Activated CD4-positive, alpha-beta T cell treated with anti-CD3 and anti-CD28 coated beads for 4 hours (primary cell): ENCODE measurements around the gene ABL1.

ENCODE experiments used
- DNase-seq, 2 donors: peaks; one replicate each; pipeline ENCODE4 v3.0.0-alpha.2; 2020

Gene ABL1

GRCh38 chr9:130854092-130854491 is 19.0 kb downstream of the ABL1 start:
- DNase-seq: no peak

DNA sequence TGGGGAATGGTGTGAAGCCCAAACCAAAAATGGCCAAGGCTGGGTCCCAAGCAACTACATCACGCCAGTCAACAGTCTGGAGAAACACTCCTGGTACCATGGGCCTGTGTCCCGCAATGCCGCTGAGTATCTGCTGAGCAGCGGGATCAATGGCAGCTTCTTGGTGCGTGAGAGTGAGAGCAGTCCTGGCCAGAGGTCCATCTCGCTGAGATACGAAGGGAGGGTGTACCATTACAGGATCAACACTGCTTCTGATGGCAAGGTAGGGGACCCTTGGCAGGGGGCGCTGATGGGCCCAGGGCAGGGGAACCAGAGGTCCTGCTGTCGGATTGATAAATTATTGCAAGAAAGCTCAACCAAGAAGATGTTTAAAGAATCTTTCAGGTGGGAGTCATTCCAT is 19.8 kb downstream of the ABL1 start:
- no peak for DNase-seq

DNA sequence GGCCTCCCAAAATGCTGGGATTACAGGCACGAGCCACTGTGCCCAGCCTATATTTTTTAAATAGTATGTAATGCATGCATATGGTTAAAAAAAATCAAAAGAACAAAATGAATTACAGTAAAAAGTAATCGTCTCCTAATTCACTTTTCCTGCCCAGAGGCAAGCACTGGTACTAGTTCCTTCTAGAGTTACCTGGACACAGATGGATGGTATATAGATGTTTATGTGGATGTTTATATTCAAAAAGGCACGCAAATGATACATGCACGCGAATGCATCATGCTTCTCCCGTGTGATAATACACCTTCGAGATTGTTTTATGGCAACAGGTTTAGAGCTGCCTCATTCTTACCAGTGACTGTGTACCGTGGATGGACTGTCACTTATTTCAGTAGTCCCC is 21.4 kb downstream of the ABL1 start:
- no peak for DNase-seq

DNA sequence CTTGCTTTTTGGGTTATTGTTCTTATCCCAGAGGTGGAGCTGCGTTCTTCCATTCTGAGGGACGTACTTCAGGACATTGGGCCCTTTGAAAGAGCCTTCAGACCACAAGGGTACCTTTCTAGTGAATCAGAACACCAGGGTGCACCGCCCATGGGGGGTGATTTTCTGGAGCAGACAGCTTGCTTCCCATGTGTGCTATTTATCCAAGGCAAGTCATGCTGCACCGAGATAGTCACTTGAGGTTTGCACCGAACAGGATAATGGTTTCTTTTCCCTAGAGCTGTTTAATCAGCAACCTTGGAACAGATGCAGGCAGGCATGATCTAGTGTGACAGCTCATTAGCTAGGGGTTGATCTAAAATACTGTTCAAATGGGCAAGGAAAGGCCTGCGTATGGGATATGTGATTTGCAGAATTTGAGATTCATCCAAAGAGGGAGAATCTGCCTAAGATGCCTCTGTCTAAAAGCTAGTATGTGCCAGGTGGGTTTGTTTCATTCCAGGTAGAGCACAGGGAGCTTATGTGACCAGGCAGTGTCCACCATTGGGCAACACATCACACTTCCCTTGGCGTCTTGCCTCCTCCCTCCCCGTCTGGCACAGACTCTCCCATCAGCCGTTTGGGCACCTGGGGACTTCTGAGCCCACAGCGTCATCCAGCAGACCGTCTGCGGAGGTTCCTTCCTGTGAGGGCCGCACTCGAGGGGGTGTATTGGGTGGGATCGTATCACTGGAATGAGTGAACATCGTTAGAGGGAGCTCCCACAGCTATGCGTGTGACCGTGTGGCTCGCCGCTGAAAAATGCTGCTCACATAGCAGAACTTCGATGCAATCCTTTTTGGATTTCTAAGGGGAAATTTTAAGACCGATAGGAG is 23.0 kb downstream of the ABL1 start:
- no peak for DNase-seq

DNA sequence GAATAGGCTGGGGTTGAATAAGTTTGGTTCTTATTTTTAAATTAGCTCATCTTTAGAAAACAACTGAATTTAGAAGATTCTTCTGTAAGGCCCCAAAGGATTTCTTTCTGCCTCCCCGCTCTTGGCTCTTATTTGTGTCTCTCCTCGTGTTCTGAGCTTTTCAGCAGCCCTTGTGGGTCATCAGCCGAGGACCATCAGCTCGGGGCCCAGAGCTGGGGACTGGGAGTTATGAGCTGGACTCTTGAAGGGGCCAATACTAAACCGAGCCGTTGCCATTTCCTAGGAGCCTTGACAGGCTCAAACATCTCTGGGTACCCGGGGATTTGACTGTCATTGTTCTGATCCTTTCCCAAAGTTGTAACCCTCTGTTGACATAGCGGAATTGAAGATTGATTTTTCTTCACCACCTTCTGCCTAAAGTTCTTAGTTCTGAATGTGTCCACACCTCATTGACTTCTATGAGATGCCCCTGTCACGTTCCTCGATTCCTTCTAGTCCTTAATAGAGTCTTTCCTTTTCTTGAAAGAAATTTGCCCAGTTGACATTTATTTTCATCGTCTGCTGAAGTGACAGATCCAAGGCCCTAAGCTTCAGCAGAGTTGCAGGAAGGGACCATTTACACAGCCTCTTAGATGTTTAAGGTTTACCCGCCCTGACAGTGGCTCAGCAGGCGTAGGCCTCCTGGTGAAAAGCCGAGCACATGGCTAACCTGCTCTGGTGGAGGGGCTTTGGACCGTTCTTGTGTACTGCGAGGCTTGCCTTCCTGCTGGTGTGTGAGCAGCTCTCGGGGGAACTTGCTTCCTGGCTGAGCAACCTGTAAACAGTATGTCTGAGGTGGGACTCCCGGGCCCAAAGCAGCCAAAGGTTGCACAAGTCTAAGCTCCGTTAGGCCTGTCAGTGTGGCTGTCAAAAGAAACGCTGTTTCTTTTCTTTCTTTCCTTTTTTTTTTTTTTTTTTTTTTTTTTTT is 24.0 kb downstream of the ABL1 start:
- DNase-seq: no peak

DNA sequence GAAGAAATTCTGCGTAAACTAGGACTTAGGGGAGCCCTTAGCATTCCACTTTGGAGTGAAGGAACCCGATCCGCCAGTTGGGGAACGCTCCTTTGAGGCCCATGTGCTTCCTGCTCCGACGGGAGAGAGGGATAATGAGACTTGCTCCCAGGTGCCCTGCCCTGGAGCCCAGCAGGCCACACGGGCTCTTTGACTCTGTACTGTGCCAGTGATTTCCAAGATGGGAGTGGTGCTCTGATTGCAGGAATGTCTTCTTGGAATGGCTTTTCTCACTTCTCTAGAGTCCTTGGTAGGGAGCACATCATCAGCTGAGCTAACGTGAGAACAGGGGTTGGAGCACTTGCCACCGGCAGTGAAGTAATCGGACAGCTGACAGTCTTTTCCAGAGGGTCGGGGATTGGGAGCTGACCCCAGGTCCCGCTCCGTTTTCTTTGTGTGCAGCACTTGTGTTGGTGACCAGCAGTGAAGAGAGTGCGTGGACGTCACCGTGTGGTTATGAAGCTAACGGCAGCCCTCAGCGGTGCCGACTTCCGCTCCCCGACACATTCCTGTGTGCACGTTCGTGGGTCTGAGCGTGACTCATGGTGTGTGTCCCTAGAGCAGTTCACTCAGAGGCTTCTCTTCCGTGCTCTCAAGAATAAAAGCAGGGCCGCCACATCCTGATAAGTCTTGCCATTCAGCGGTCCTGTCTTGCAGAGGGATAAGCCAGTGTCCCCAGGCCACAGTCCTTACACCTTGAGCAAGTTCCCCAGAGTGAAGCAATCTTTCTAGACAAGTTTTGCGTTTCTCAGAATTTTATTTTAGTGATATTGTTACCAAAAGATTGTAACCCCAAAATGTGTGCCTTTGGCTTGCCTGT is 25.6 kb downstream of the ABL1 start:
- DNase-seq: no peak

- DNase-seq: no peak
These were observed 26.5 kb downstream of the ABL1 start for GRCh38 chr9:130861372-130862180.

GRCh38 chr9:130862217-130862616 is 27.2 kb downstream of the ABL1 start:
- no peak for DNase-seq

DNA sequence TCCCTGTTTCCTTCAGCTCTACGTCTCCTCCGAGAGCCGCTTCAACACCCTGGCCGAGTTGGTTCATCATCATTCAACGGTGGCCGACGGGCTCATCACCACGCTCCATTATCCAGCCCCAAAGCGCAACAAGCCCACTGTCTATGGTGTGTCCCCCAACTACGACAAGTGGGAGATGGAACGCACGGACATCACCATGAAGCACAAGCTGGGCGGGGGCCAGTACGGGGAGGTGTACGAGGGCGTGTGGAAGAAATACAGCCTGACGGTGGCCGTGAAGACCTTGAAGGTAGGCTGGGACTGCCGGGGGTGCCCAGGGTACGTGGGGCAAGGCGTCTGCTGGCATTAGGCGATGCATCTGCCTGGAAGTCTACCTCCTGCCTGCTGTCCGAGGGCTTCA is 27.7 kb downstream of the ABL1 start:
- no peak for DNase-seq

- DNase-seq: no peak
These were observed 29.5 kb downstream of the ABL1 start for GRCh38 chr9:130864541-130864940.

- no peak for DNase-seq
These were observed 30.9 kb downstream of the ABL1 start for GRCh38 chr9:130865921-130866320.

- peak; percentile 30 to 54 for DNase-seq
These were observed 31.5 kb downstream of the ABL1 start for GRCh38 chr9:130866474-130866965.

- DNase-seq: no peak
These were observed 32.5 kb downstream of the ABL1 start for GRCh38 chr9:130867556-130867955.

DNA sequence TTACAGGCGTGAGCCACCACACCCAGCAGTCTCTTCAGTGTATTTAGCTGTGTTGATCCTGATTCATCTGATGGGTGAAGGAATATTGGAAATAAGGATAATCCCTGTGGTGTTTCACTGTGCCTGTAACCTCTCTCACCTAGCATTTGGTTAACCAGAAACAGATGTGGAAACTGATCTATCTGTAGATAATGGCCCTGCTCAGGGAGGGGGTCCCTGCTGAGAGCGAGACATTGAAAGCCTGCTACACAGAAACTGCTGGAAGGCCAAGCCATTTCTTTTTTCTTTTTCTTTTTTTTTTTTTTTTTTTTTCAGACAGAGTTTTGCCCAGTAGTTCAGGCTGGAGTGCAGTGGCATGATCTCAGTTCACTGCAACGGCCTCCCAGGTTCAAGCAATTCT is 33.2 kb downstream of the ABL1 start:
- DNase-seq: no peak

GRCh38 chr9:130869250-130869649 is 34.2 kb downstream of the ABL1 start:
- no peak for DNase-seq

GRCh38 chr9:130870491-130871381 is 35.7 kb downstream of the ABL1 start:
- no peak for DNase-seq

DNA sequence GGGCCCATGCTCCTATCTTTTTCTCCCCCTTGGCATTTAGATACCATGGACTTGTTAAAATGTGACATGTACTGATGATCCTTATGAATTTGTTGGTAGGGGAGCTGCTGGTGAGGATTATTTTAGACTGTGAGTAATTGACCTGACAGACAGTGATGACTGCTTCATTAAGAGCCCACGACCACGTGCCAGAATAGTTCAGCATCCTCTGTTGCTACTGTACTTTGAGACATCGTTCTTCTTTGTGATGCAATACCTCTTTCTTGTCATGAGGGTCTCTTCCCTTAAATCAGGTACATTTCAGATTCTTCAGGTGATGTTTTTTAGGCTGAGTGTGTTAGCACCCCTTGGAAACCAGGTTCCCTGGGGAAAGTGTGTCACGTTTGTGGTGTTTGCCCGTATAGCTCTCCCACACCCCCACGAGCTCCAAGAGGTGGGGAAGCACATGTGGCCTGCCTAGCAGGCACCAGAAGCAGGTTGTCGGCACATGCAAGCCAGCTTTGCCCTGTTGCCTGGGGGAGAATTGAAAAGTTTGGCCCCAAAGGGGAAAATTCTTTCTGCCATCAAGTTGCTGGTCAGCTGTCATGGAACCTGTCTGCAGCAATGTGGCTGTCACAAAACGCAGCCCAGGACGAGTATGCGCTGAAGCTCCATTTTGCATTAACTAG is 36.5 kb downstream of the ABL1 start:
- no peak for DNase-seq

- DNase-seq: no peak
These were observed 37.0 kb downstream of the ABL1 start for GRCh38 chr9:130872093-130872492.

DNA sequence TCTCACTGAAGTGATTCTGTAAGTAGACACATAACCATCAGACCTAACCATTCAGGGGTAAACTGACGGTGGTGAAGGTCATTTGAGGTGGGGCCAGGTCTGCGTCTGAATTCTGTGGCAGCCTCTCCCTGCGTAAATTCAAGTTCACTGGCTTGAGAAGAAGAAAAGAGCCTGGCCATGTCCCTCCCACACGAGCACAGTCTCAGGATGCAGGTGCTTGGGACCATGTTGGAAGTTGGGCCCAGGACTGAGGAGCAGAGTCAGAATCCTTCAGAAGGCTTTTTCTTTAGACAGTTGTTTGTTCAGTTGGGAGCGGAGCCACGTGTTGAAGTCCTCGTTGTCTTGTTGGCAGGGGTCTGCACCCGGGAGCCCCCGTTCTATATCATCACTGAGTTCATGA is 37.5 kb downstream of the ABL1 start:
- DNase-seq: no peak

DNA sequence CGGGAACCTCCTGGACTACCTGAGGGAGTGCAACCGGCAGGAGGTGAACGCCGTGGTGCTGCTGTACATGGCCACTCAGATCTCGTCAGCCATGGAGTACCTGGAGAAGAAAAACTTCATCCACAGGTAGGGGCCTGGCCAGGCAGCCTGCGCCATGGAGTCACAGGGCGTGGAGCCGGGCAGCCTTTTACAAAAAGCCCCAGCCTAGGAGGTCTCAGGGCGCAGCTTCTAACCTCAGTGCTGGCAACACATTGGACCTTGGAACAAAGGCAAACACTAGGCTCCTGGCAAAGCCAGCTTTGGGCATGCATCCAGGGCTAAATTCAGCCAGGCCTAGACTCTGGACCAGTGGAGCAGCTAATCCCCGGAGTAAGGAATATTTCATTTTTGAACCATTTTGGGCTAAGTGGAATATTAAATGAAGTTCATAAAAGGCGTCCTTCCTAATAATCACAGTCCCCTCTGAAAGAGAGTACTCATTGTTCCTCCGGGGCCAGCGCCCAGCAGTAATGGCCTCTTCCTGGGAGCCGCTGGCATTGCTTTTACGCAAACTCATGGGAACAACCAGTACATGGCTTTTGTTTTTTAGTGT is 38.0 kb downstream of the ABL1 start:
- DNase-seq: no peak
